ENCODE results near the gene SWT1. TPM values are rescaled to one million over a fixed set of nuclear protein-coding genes. Genes with fewer than 3 reads are reported as not detected.
"Not testable (repeated sequence)": the region's sequence is repeated elsewhere in the genome, so short reads cannot be mapped to it uniquely, and the experiment has no call there.

SWT1 gene
- total and polyA plus RNA-seq, 10 donors = 1.3 to 12.8 (median 6.6) TPM

GRCh38 chr1:185244015-185244747 lies 87.2 kb downstream of the SWT1 start:
- Histone ChIP-seq H3K36me3 (no peaks in the 10 kb centered on the region), H3K27me3 (replicated peaks in 1 of 7) (no peaks in the 10 kb centered on the region), H3K4me1 (peaks cover 0 to 5% (median 0%) of the 10 kb centered on the region in 6 donors), H3K27ac (no peak overlapping the region), H3K4me3 (no peak overlapping the region), H3K9me3 (no peaks in the 10 kb centered on the region)
- intact Hi-C loops (cut with DNase I; ENCODE audit: low total_unique reads) = no loop called here
- no peak for TF ChIP-seq POLR2AphosphoS5 (IDR thresholded peaks at IDR 0.05)
- TF ChIP-seq CTCF (IDR thresholded peaks at IDR 0.05 in 8 of 11, conservative IDR thresholded peaks at IDR 0.05 in 3 of 11) = no peak
- no peak for TF ChIP-seq POLR2A (IDR thresholded peaks at IDR 0.05)
- 89 to 96% (median 96%) methylated on average over 3 of the region's 3 CpGs for WGBS, 5 donors
- DNase-seq = no peak

- peaks cover 0 to 5% (median 0%) of the 10 kb centered on the region in 6 donors for H3K4me1 ChIP-seq
- intact Hi-C loops (cut with DNase I; ENCODE audit: low total_unique reads) = no loop called here
Measured at GRCh38 chr1:185245466-185245865, 88.5 kb downstream of the SWT1 start.

GRCh38 chr1:185249563-185249962 lies 92.6 kb downstream of the SWT1 start:
- DNase-seq = no peak
- intact Hi-C loops (cut with DNase I; ENCODE audit: low total_unique reads) = no loop called here
- TF ChIP-seq POLR2A (IDR thresholded peaks at IDR 0.05) = no peak
- 42 to 67% (median 51%) methylated on average over 1 to 2 of the region's 2 CpGs for WGBS, 5 donors
- Histone ChIP-seq H3K27me3 (replicated peaks in 1 of 7) (no peaks in the 10 kb centered on the region), H3K9me3 (no peaks in the 10 kb centered on the region), H3K4me1 (no peaks in the 10 kb centered on the region), H3K4me3 (no peak overlapping the region), H3K27ac (no peak overlapping the region), H3K36me3 (no peaks in the 10 kb centered on the region)

More at GRCh38 chr1:185245466-185245865, 88.5 kb downstream of the SWT1 start:
- Histone ChIP-seq H3K4me3 (no peak overlapping the region), H3K27ac (no peak overlapping the region), H3K36me3 (no peaks in the 10 kb centered on the region), H3K27me3 (replicated peaks in 1 of 7) (no peaks in the 10 kb centered on the region), H3K9me3 (no peaks in the 10 kb centered on the region)
- no peak for TF ChIP-seq CTCF (IDR thresholded peaks at IDR 0.05 in 8 of 11, conservative IDR thresholded peaks at IDR 0.05 in 3 of 11)
- no peak for TF ChIP-seq POLR2A (IDR thresholded peaks at IDR 0.05)
- no peak for TF ChIP-seq POLR2AphosphoS5 (IDR thresholded peaks at IDR 0.05)
- DNase-seq = no peak
- WGBS, 5 donors = 60 to 94% (median 90%) methylated on average over 2 of the region's 2 CpGs

- no peak for DNase-seq
- intact Hi-C loops (cut with DNase I; ENCODE audit: low total_unique reads) = no loop called here
- H3K4me3 ChIP-seq = no peak overlapping the region
- no peaks in the 10 kb centered on the region for H3K27me3 ChIP-seq (replicated peaks in 1 of 7)
- WGBS, 5 donors = 93 to 100% (median 94%) methylated on average over 4 of the region's 4 CpGs
- no peak overlapping the region for H3K27ac ChIP-seq
- H3K4me1 ChIP-seq = no peaks in the 10 kb centered on the region
- H3K9me3 ChIP-seq = no peaks in the 10 kb centered on the region
- H3K36me3 ChIP-seq = no peaks in the 10 kb centered on the region
- no peak for TF ChIP-seq CTCF (IDR thresholded peaks at IDR 0.05 in 8 of 11, conservative IDR thresholded peaks at IDR 0.05 in 3 of 11)
- TF ChIP-seq POLR2AphosphoS5 (IDR thresholded peaks at IDR 0.05) = no peak
- TF ChIP-seq POLR2A (IDR thresholded peaks at IDR 0.05) = no peak
Measured at GRCh38 chr1:185250063-185250462, 93.1 kb downstream of the SWT1 start.

DNA sequence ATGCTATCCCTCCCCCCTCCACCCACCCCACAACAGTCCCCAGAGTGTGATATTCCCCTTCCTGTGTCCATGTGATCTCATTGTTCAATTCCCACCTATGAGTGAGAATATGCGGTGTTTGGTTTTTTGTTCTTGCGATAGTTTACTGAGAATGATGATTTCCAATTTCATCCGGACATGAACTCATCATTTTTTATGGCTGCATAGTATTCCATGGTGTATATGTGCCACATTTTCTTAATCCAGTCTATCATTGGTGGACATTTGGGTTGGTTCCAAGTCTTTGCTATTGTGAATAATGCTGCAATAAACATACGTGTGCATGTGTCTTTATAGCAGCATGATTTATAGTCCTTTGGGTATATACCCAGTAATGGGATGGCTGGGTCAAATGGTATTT lies 95.0 kb downstream of the SWT1 start:
- intact Hi-C loops (cut with DNase I; ENCODE audit: low total_unique reads); H3K27ac ChIP-seq; H3K4me1 ChIP-seq; H3K9me3 ChIP-seq; H3K36me3 ChIP-seq; DNase-seq; H3K27me3 ChIP-seq (replicated peaks in 1 of 7); H3K4me3 ChIP-seq: not testable (repeated sequence)
- 98 to 100% (median 98%) methylated on average over 3 to 4 of the region's 4 CpGs for WGBS, 5 donors

DNA sequence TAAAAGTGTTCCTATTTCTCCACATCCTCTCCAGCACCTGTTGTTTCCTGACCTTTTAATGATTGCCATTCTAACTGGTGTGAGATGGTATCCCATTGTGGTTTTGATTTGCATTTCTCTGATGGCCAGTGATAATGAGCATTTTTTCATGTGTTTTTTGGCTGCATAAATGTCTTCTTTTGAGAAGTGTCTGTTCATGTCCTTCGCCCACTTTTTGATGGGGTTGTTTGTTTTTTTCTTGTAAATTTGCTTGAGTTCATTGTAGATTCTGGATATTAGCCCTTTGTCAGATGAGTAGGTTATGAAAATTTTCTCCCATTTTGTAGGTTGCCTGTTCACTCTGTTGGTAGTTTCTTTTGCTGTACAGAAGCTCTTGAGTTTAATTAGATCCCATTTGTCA lies 95.4 kb downstream of the SWT1 start:
- H3K9me3 ChIP-seq; DNase-seq; H3K4me1 ChIP-seq; H3K36me3 ChIP-seq; intact Hi-C loops (cut with DNase I; ENCODE audit: low total_unique reads); H3K4me3 ChIP-seq; H3K27ac ChIP-seq; H3K27me3 ChIP-seq (replicated peaks in 1 of 7): not testable (repeated sequence)
- WGBS, 5 donors = 100% methylated on average over 1 of the region's 1 CpG; no CpG with 5 or more reads in 3 of the 5 donors

- 50 to 93% (median 86%) methylated on average over 1 to 5 of the region's 6 CpGs for WGBS, 5 donors
- H3K27ac ChIP-seq; H3K27me3 ChIP-seq (replicated peaks in 1 of 7); DNase-seq; H3K4me3 ChIP-seq; H3K36me3 ChIP-seq; H3K9me3 ChIP-seq; intact Hi-C loops (cut with DNase I; ENCODE audit: low total_unique reads); H3K4me1 ChIP-seq: not testable (repeated sequence)
Measured at GRCh38 chr1:185255595-185255994, 98.6 kb downstream of the SWT1 start.

All from spleen (tissue), 11 donors.